Sigmoid colon (tissue), 7 donors: ENCODE results near the gene DUOXA1. TPM values are rescaled to one million over a fixed set of nuclear protein-coding genes. Genes with fewer than 3 reads are reported as not detected.
A peak's percentile ranks its signal among the peaks of the same experiment; 100 is the strongest.

Experiments
- DNase-seq: peaks from one replicate; pipeline ENCODE4 v3.0.0-alpha.2; 2019
- H3K27ac ChIP-seq, 4 donors: fragments of 200-600 bp; sonication (generic); one replicate each; pipeline ENCODE4 v1.5.1; 2016 to 2019; ENCODE audit warnings: mild to moderate bottlenecking in 1 of 4
- H3K27me3 ChIP-seq, 3 donors: fragments of 200-600 bp; sonication (generic); one replicate each; pipeline ENCODE4 v1.5.1; 2019; ENCODE audit warnings: mild to moderate bottlenecking in 1 of 3
- H3K36me3 ChIP-seq, 4 donors: fragments of 200-600 bp; sonication (generic); one replicate each; pipeline ENCODE4 v1.5.1; 2016 to 2019
- H3K4me1 ChIP-seq, 4 donors: fragments of 200-600 bp; sonication (generic); one replicate each; pipeline ENCODE4 v1.5.1; 2017 to 2019
- H3K4me3 ChIP-seq, 4 donors: fragments of 200-600 bp; sonication (generic); one replicate each; pipeline ENCODE4 v1.5.1; 2017 to 2019; ENCODE audit warnings: mild to moderate bottlenecking in 2 of 4, moderate library complexity in 1 of 4
- H3K9me3 ChIP-seq, 4 donors: fragments of 200-600 bp in 3 of 4; sonication (generic) in 3 of 4; one replicate each; pipeline versions ENCODE4 v1.5.1 to v1.6.1; 2013 to 2019
- CTCF ChIP-seq, 4 experiments: fragments of 450-650 bp in 3 of 4; fragments of 200-600 bp in 1 of 4; IDR thresholded peaks; one replicate each; pipeline ENCODE4 v1.5.1; 2016 to 2019; ENCODE audit warnings: antibody characterized with exemption in 4 of 4, mild to moderate bottlenecking in 3 of 4, moderate library complexity in 2 of 4
- EP300 ChIP-seq, 4 donors: sonication (generic); formaldehyde crosslinking; IDR thresholded peaks; one replicate each; pipeline ENCODE4 v1.6.1; 2017; ENCODE audit warnings: antibody characterized with exemption in 4 of 4
- POLR2A ChIP-seq, 2 donors: fragments of 450-650 bp; IDR thresholded peaks; one replicate each; pipeline ENCODE4 v1.6.1; 2016; ENCODE audit warnings: antibody characterized with exemption in 2 of 2, mild to moderate bottlenecking in 2 of 2, moderate library complexity in 2 of 2
- POLR2AphosphoS5 ChIP-seq, 4 donors: sonication (generic); formaldehyde crosslinking; IDR thresholded peaks; one replicate each; pipeline ENCODE4 v1.6.1; 2017; ENCODE audit warnings: antibody characterized with exemption in 4 of 4
- whole genome bisulfite sequencing, 2 donors: extraction: QIAGEN DNeasy Blood & Tissue Kit; methylation state at CpG; one replicate each; pipeline ENCODE4 v1.1.7; 2013; 5-methylcytosine and 5-hydroxymethylcytosine counted together
- intact Hi-C: fragments of 100-400 bp; cut with DNase I; formaldehyde crosslinking; loops from one replicate; pipeline ENCODE4 v1.15.1; 2023
- polyA plus RNA-seq, 3 donors: library from polyadenylated mRNA; stranded (reverse); fragments of 200-250 nt; gene quantifications; one replicate each; pipeline ENCODE4 v1.2.3, GENCODE V29; 2013
- total RNA-seq, 4 donors: library from RNA; depleted of rRNA; stranded (reverse); fragments of >200 nt; gene quantifications; one replicate each; pipeline ENCODE4 v1.1.0, GENCODE V29; 2016
- donor health status: healthy with polysubstance abuse.
- donor health status: Bipolar disorder and iron deficiency.
- donor health status: healthy.

Gene DUOXA1
- total and polyA plus RNA-seq, 7 donors = 0.36 to 3.1 (median 1.7) TPM; not detected in 2

- no peak for TF ChIP-seq EP300 (IDR thresholded peaks at IDR 0.05)
- TF ChIP-seq CTCF (IDR thresholded peaks at IDR 0.05) = no peak
- no peak for TF ChIP-seq POLR2AphosphoS5 (IDR thresholded peaks at IDR 0.05)
- no peak for TF ChIP-seq POLR2A (IDR thresholded peaks at IDR 0.05)
- Histone ChIP-seq H3K9me3 (no peaks in the 10 kb centered on the region), H3K4me3 (peak overlapping the region; percentile 46 to 64 (median 56)), H3K27me3 (no peaks in the 10 kb centered on the region), H3K36me3 (no peaks in the 10 kb centered on the region), H3K4me1 (peaks cover 0 to 29% (median 19%) of the 10 kb centered on the region in 4 donors), H3K27ac (peak overlapping the region; percentile 90 to 99 (median 96))
- intact Hi-C loops = loop anchor here (1.0 to 5.0 kb wide), 3 partner anchors 31 to 290 kb away; partner anchors contain the start of gene GATM
- WGBS, 2 donors = 65 to 74% methylated on average over 9 of the region's 9 CpGs
- no peak for DNase-seq
These were observed 38.0 kb upstream of the DUOXA1 start for GRCh38 chr15:45167631-45168205.

DNA sequence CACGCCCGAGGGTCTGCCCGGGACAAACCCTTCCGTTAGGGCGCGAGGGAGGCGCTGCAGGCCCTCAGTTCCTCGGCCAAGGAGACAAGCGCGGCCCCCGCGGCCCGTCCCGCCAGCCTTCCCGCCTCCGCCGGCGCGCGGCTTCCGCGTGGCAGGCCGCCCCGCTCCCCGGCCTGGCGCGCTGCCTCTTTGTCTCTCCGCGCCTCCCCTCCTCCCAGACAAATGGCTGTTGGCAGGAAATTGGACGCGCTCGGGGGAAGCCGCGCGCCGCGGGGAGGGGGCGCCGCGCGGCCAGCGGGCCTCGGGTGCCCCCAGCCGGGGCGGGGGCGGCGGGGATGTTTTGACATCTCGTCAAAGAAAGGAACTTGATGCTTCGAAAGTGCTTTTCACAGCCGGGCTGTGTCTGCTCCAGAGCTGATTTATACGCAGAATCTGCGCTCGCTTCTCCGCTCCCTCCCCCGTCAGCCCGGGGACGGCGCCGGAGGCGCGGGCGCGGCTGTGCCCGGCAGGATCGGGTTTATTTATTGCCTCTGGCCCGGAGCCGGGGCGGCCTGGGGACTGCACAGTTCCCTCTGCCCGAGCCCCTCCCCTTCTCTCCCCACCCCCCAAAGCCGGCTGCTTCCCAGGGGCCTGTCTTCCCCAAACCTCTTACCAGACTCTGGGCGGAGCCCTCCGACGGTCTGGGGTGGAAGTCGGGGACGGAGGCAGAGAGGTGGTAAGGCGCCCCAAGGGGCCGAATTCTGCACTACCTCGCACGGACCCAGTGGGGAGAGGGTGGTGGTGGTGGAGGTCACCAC, 37.4 kb upstream of the DUOXA1 start:
- intact Hi-C loops = loop anchor here (1.0 to 5.0 kb wide), 3 partner anchors 31 to 290 kb away; partner anchors contain the start of gene GATM
- Histone ChIP-seq H3K9me3 (no peaks in the 10 kb centered on the region), H3K4me3 (peak overlapping the region; percentile 46 to 64 (median 56)), H3K27ac (peak overlapping the region; percentile 90 to 99 (median 96)), H3K4me1 (peaks cover 0 to 33% (median 21%) of the 10 kb centered on the region in 4 donors), H3K36me3 (no peaks in the 10 kb centered on the region), H3K27me3 (no peaks in the 10 kb centered on the region)
- 0% methylated on average over 79 of the region's 79 CpGs for WGBS, 2 donors
- peak; percentile 95 for DNase-seq
- peak in 1 of 2 donors; percentile 45 for TF ChIP-seq POLR2A (IDR thresholded peaks at IDR 0.05)
- peak; percentile 31 to 73 (median 63) for TF ChIP-seq POLR2AphosphoS5 (IDR thresholded peaks at IDR 0.05)
- TF ChIP-seq EP300 (IDR thresholded peaks at IDR 0.05) = no peak
- TF ChIP-seq CTCF (IDR thresholded peaks at IDR 0.05) = peak; percentile 42 to 77 (median 70)

- DNase-seq = no peak
- Histone ChIP-seq H3K4me3 (no peak overlapping the region), H3K4me1 (peaks cover 0 to 33% (median 21%) of the 10 kb centered on the region in 4 donors), H3K36me3 (no peaks in the 10 kb centered on the region), H3K27me3 (no peaks in the 10 kb centered on the region), H3K27ac (peak overlapping the region; percentile 90 to 99 (median 96)), H3K9me3 (no peaks in the 10 kb centered on the region)
- TF ChIP-seq POLR2A (IDR thresholded peaks at IDR 0.05) (no peak), CTCF (IDR thresholded peaks at IDR 0.05) (no peak), POLR2AphosphoS5 (IDR thresholded peaks at IDR 0.05) (no peak), EP300 (IDR thresholded peaks at IDR 0.05) (no peak)
- WGBS, 2 donors = 73 to 87% methylated on average over 5 of the region's 5 CpGs
- intact Hi-C loops = loop anchor here (5.0 kb wide), 1 partner anchor 292 kb away; no protein-coding TSS in a partner anchor
These were observed 35.9 kb upstream of the DUOXA1 start for GRCh38 chr15:45165536-45165935.

- WGBS, 2 donors = 86 to 100% methylated on average over 1 of the region's 1 CpG
- H3K27ac ChIP-seq = peak overlapping the region in 2 of 4 donors; percentile 90 to 99
- intact Hi-C loops = loop anchor here (5.0 kb wide), 1 partner anchor 292 kb away; no protein-coding TSS in a partner anchor
These were observed 35.2 kb upstream of the DUOXA1 start for GRCh38 chr15:45164914-45165313.

More at GRCh38 chr15:45164914-45165313, 35.2 kb upstream of the DUOXA1 start:
- TF ChIP-seq POLR2A (IDR thresholded peaks at IDR 0.05) (no peak), POLR2AphosphoS5 (IDR thresholded peaks at IDR 0.05) (no peak), EP300 (IDR thresholded peaks at IDR 0.05) (no peak), CTCF (IDR thresholded peaks at IDR 0.05) (no peak)
- H3K4me3 ChIP-seq = no peak overlapping the region
- no peak for DNase-seq
- peaks cover 0 to 33% (median 21%) of the 10 kb centered on the region in 4 donors for H3K4me1 ChIP-seq
- no peaks in the 10 kb centered on the region for H3K9me3 ChIP-seq
- no peaks in the 10 kb centered on the region for H3K27me3 ChIP-seq
- H3K36me3 ChIP-seq = no peaks in the 10 kb centered on the region
